HG03460 (cell line): ENCODE results near the gene PUS1.

Source experiments
- ATAC-seq: cut with Tn5 transposase; IDR thresholded peaks from one replicate; pipeline ENCODE4 v1.9.1; 2021; ENCODE audit not compliant: unreplicated experiment

PUS1 gene

GRCh38 chr12:131990066-131990979, 61.2 kb downstream of the PUS1 start:
- no peak for ATAC-seq

GRCh38 chr12:131990980-131991305, 61.9 kb downstream of the PUS1 start:
- ATAC-seq, result no peak

- no peak for ATAC-seq
Observed at GRCh38 chr12:131991816-131992430, 62.8 kb downstream of the PUS1 start.

GRCh38 chr12:131994589-131994988, 65.5 kb downstream of the PUS1 start:
- peak; percentile 89 for ATAC-seq
